Hepatocyte (in vitro differentiated cells): ENCODE data around the gene SPAG16.

Experiments used
- EZH2 ChIP-seq: fragments of 200-600 bp; sonication (generic); IDR thresholded peaks from 2 replicates; pipeline ENCODE4 v1.6.1; 2016; ENCODE audit warnings: antibody characterized with exemption, mild to moderate bottlenecking, borderline replicate concordance
- TF ChIP-seq, protein P1 (sequence below): fragments of 200-600 bp; sonication (generic); IDR thresholded peaks from 2 replicates; pipeline ENCODE4 v1.5.1; 2016; ENCODE audit warnings: antibody characterized with exemption, mild to moderate bottlenecking; ENCODE audit not compliant: poor library complexity

DNA sequence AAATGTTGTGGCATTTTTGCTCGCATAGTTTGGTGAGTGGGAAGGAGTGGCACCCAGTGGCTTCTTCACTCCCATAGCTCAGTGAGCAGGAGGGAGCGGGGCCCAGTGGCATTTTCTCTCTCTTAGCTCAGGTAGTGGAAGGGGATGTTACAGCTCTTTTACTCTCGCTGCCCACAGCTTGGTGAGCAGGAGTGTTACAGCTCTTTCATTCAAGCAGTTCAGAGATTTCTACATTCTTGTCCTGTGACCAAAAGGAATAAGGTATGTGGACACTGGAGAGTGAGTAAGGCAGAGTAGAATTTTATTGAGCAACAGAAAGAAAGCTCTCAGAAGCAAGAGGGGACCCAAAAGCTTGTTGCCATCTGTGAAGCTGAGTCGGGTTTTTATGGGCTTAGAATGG is 192.4 kb downstream of the SPAG16 start:
- TF ChIP-seq, protein P1, sequence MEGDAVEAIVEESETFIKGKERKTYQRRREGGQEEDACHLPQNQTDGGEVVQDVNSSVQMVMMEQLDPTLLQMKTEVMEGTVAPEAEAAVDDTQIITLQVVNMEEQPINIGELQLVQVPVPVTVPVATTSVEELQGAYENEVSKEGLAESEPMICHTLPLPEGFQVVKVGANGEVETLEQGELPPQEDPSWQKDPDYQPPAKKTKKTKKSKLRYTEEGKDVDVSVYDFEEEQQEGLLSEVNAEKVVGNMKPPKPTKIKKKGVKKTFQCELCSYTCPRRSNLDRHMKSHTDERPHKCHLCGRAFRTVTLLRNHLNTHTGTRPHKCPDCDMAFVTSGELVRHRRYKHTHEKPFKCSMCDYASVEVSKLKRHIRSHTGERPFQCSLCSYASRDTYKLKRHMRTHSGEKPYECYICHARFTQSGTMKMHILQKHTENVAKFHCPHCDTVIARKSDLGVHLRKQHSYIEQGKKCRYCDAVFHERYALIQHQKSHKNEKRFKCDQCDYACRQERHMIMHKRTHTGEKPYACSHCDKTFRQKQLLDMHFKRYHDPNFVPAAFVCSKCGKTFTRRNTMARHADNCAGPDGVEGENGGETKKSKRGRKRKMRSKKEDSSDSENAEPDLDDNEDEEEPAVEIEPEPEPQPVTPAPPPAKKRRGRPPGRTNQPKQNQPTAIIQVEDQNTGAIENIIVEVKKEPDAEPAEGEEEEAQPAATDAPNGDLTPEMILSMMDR, result no peak
- no peak for TF ChIP-seq EZH2
